Thymus (tissue), 11 donors: Measurements from ENCODE around the gene CA10. TPM values are rescaled to one million over a fixed set of nuclear protein-coding genes. Genes with fewer than 3 reads are reported as not detected.

Source experiments
- DNase-seq, 9 donors: peaks; one replicate each; pipeline ENCODE4 v3.0.0-alpha.2; 2013; ENCODE audit warnings: low spot score in 9 of 9, low read depth in 6 of 9, missing footprints in 1 of 9
- H3K27ac ChIP-seq, 2 donors: one replicate each; pipeline ENCODE4 v1.5.1; 2013; ENCODE audit warnings: control low read depth in 1 of 2, low read depth in 1 of 2, low read length in 1 of 2, mild to moderate bottlenecking in 1 of 2, moderate library complexity in 1 of 2
- H3K27me3 ChIP-seq, 2 donors: one replicate each; pipeline ENCODE4 v1.5.1; 2013; ENCODE audit warnings: low read length in 1 of 2; ENCODE audit not compliant: control insufficient read depth in 2 of 2, insufficient read depth in 1 of 2
- H3K36me3 ChIP-seq, 2 donors: one replicate each; pipeline ENCODE4 v1.5.1; 2013; ENCODE audit warnings: low read length in 1 of 2, mild to moderate bottlenecking in 1 of 2, moderate library complexity in 1 of 2; ENCODE audit not compliant: control insufficient read depth in 2 of 2, insufficient read depth in 2 of 2
- H3K4me1 ChIP-seq, 2 donors: one replicate each; pipeline ENCODE4 v1.5.1; 2013; ENCODE audit warnings: low read length in 2 of 2; ENCODE audit not compliant: control insufficient read depth in 2 of 2, insufficient read depth in 2 of 2
- H3K4me3 ChIP-seq, 2 donors: one replicate each; pipeline ENCODE4 v1.5.1; 2013; ENCODE audit warnings: low read length in 2 of 2, control low read depth in 1 of 2, mild to moderate bottlenecking in 1 of 2
- H3K9me3 ChIP-seq, 2 donors: one replicate each; pipeline ENCODE4 v1.5.1; 2013; ENCODE audit warnings: low read length in 1 of 2, mild to moderate bottlenecking in 1 of 2; ENCODE audit not compliant: control insufficient read depth in 2 of 2, insufficient read depth in 1 of 2
- WGBS: extraction: QIAGEN DNeasy Blood & Tissue Kit; methylation state at CpG from one replicate; pipeline ENCODE4 v1.1.7; 2013; 5-methylcytosine and 5-hydroxymethylcytosine counted together
- polyA plus RNA-seq: library from polyadenylated mRNA; stranded (reverse); fragments of 200-250 nt; gene quantifications from one replicate; pipeline ENCODE4 v1.2.3, GENCODE V29; 2013
- total RNA-seq: library from RNA; stranded (reverse); fragments of 120-200 nt; gene quantifications from one replicate; pipeline ENCODE4 v1.2.4, GENCODE V29; 2013
- donor health status: healthy.

CA10 gene
- total and polyA plus RNA-seq, 2 donors, result 0.25 to 0.61 TPM

- 97% methylated on average over 1 of the region's 1 CpG for WGBS
Observed at GRCh38 chr17:52041123-52041617, 117.3 kb downstream of the CA10 start.

GRCh38 chr17:52036416-52036815 is 122.1 kb downstream of the CA10 start:
- Histone ChIP-seq H3K27ac (no peak overlapping the region), H3K4me1 (no peaks in the 10 kb centered on the region), H3K9me3 (no peaks in the 10 kb centered on the region), H3K4me3 (no peak overlapping the region), H3K27me3 (no peaks in the 10 kb centered on the region), H3K36me3 (no peaks in the 10 kb centered on the region)
- no peak for DNase-seq

More at GRCh38 chr17:52041123-52041617, 117.3 kb downstream of the CA10 start:
- H3K9me3 ChIP-seq, result no peaks in the 10 kb centered on the region
- H3K27ac ChIP-seq, result no peak overlapping the region
- no peak overlapping the region for H3K4me3 ChIP-seq
- no peaks in the 10 kb centered on the region for H3K4me1 ChIP-seq
- no peaks in the 10 kb centered on the region for H3K36me3 ChIP-seq
- no peaks in the 10 kb centered on the region for H3K27me3 ChIP-seq
- DNase-seq, result no peak

- H3K36me3 ChIP-seq, result no peaks in the 10 kb centered on the region
- H3K4me1 ChIP-seq, result no peaks in the 10 kb centered on the region
- WGBS, result 89% methylated on average over 6 of the region's 6 CpGs
- no peaks in the 10 kb centered on the region for H3K27me3 ChIP-seq
- H3K4me3 ChIP-seq, result no peak overlapping the region
- no peak for DNase-seq
- no peaks in the 10 kb centered on the region for H3K9me3 ChIP-seq
- H3K27ac ChIP-seq, result no peak overlapping the region
Observed at GRCh38 chr17:52035336-52035915, 123.1 kb downstream of the CA10 start.

- no peaks in the 10 kb centered on the region for H3K4me1 ChIP-seq
- no peaks in the 10 kb centered on the region for H3K36me3 ChIP-seq
- no peak overlapping the region for H3K27ac ChIP-seq
- no peak for DNase-seq
- H3K4me3 ChIP-seq, result no peak overlapping the region
- H3K9me3 ChIP-seq, result no peaks in the 10 kb centered on the region
- WGBS, result 88% methylated on average over 3 of the region's 3 CpGs
- no peaks in the 10 kb centered on the region for H3K27me3 ChIP-seq
Observed at GRCh38 chr17:52032454-52032853, 126.1 kb downstream of the CA10 start.

GRCh38 chr17:52030052-52030451 is 128.5 kb downstream of the CA10 start:
- Histone ChIP-seq H3K27me3 (no peaks in the 10 kb centered on the region), H3K36me3 (no peaks in the 10 kb centered on the region), H3K27ac (no peak overlapping the region), H3K4me1 (no peaks in the 10 kb centered on the region), H3K4me3 (no peak overlapping the region), H3K9me3 (no peaks in the 10 kb centered on the region)
- WGBS, result 76% methylated on average over 3 of the region's 3 CpGs
- DNase-seq, result no peak

- no peak overlapping the region for H3K4me3 ChIP-seq
- H3K27me3 ChIP-seq, result no peaks in the 10 kb centered on the region
- H3K36me3 ChIP-seq, result no peaks in the 10 kb centered on the region
- no peaks in the 10 kb centered on the region for H3K9me3 ChIP-seq
- H3K4me1 ChIP-seq, result no peaks in the 10 kb centered on the region
- no peak overlapping the region for H3K27ac ChIP-seq
- DNase-seq, result no peak
Observed at GRCh38 chr17:52027620-52028295, 130.8 kb downstream of the CA10 start.

GRCh38 chr17:52027081-52027480 is 131.4 kb downstream of the CA10 start:
- Histone ChIP-seq H3K9me3 (no peaks in the 10 kb centered on the region), H3K36me3 (no peaks in the 10 kb centered on the region), H3K4me1 (no peaks in the 10 kb centered on the region), H3K27me3 (no peaks in the 10 kb centered on the region), H3K4me3 (no peak overlapping the region), H3K27ac (no peak overlapping the region)
- no peak for DNase-seq
- WGBS, result 90% methylated on average over 2 of the region's 2 CpGs

- WGBS, result 68% methylated on average over 2 of the region's 2 CpGs
- Histone ChIP-seq H3K4me3 (no peak overlapping the region), H3K4me1 (no peaks in the 10 kb centered on the region), H3K9me3 (no peaks in the 10 kb centered on the region), H3K27me3 (no peaks in the 10 kb centered on the region), H3K36me3 (no peaks in the 10 kb centered on the region), H3K27ac (no peak overlapping the region)
- no peak for DNase-seq
Observed at GRCh38 chr17:52026075-52026474, 132.4 kb downstream of the CA10 start.

- no peak for DNase-seq
- no peak overlapping the region for H3K27ac ChIP-seq
- H3K4me3 ChIP-seq, result no peak overlapping the region
- H3K9me3 ChIP-seq, result no peaks in the 10 kb centered on the region
- no peaks in the 10 kb centered on the region for H3K36me3 ChIP-seq
- no peaks in the 10 kb centered on the region for H3K4me1 ChIP-seq
- no peaks in the 10 kb centered on the region for H3K27me3 ChIP-seq
Observed at GRCh38 chr17:52025236-52025635, 133.3 kb downstream of the CA10 start.
